GM12878 (cell line): Measurements from ENCODE around the gene CA9. TPM values are rescaled to one million over a fixed set of nuclear protein-coding genes. Genes with fewer than 3 reads are reported as not detected.

ENCODE experiments used
- ATAC-seq: fragments of 200-7000 bp; cut with Tn5 transposase; 3 replicates; pipeline ENCODE4 v1.9.1; 2020; ENCODE audit warnings: mild to moderate bottlenecking, moderate library complexity
- BruUV-seq: library from RNA; stranded (reverse); fragments of 400-500 nt; replicated peaks from 2 replicates; lab custom pipeline; 2021; lab: Mats Ljungman, UMichigan
- CTCF ChIA-PET: fragments of 300-600 bp; sonication (Branson Sonifier 250); formaldehyde crosslinking; extraction: SDS; loops from one replicate; lab custom pipeline; 2021; ENCODE audit warnings: inconsistent platforms; lab: Yijun Ruan, JAX
- POLR2A ChIA-PET: fragments of 350-600 bp; formaldehyde crosslinking; extraction: SDS; loops from one replicate; lab custom pipeline; 2021; ENCODE audit warnings: inconsistent platforms; lab: Charles Lee
- RAD21 ChIA-PET: fragments of 300-600 bp; sonication (Branson Sonifier 250); formaldehyde crosslinking; loops from one replicate; lab custom pipeline; 2023; ENCODE audit warnings: antibody characterized with exemption; ENCODE audit not compliant: unreplicated experiment; lab: Charles Lee
- SMC1A ChIA-PET: fragments of 300-600 bp; sonication (Branson Sonifier 250); formaldehyde crosslinking; loops from one replicate; lab custom pipeline; 2023; ENCODE audit not compliant: unreplicated experiment, uncharacterized antibody; lab: Charles Lee
- DNase-seq: peaks from one replicate; pipeline ENCODE4 v3.0.0-alpha.2; 2011; ENCODE audit warnings: low read depth, low spot score
- FAIRE-seq: peaks from 3 replicates; lab custom pipeline; 2011; peaks lifted over from hg19 to GRCh38; lab: Jason Lieb, UNC
- H2AFZ ChIP-seq: 2 replicates; pipeline ENCODE4 v1.6.0; 2011; ENCODE audit warnings: low read depth, low read length, control low read depth; ENCODE audit not compliant: control insufficient read depth
- H3K27ac ChIP-seq: 2 replicates; pipeline ENCODE4 v1.5.1; 2011; ENCODE audit warnings: control low read depth; ENCODE audit not compliant: control insufficient read depth, insufficient read depth
- H3K27me3 ChIP-seq, 2 experiments: replicated peaks in 1 of 2; 2 replicates each; pipeline versions ENCODE4 v1.6.0 to v1.6.1; 2011; ENCODE audit warnings: low read length in 1 of 2; ENCODE audit not compliant: control insufficient read depth in 2 of 2, insufficient read depth in 2 of 2
- H3K36me3 ChIP-seq, 2 experiments: 2 replicates each; pipeline ENCODE4 v1.5.1; 2011; ENCODE audit warnings: low read length in 1 of 2; ENCODE audit not compliant: control insufficient read depth in 2 of 2, insufficient read depth in 2 of 2
- H3K4me1 ChIP-seq: 2 replicates; pipeline ENCODE4 v1.6.1; 2011; ENCODE audit warnings: mild to moderate bottlenecking, low read length, moderate library complexity, mixed read lengths; ENCODE audit not compliant: control insufficient read depth, insufficient read depth
- H3K4me2 ChIP-seq: 2 replicates; pipeline ENCODE4 v1.6.0; 2011; ENCODE audit warnings: control low read depth; ENCODE audit not compliant: control insufficient read depth, insufficient read depth
- H3K4me3 ChIP-seq: fragments of 200-600 bp; sonication (generic); 2 replicates; pipeline ENCODE4 v1.5.1; 2016
- H3K79me2 ChIP-seq: 2 replicates; pipeline ENCODE4 v1.6.0; 2011; ENCODE audit warnings: low read length; ENCODE audit not compliant: control insufficient read depth, insufficient read depth
- H3K9ac ChIP-seq: 2 replicates; pipeline ENCODE4 v1.8.0; 2011; ENCODE audit warnings: low read length, control low read depth, mixed read lengths; ENCODE audit not compliant: control insufficient read depth, insufficient read depth
- H3K9me3 ChIP-seq: replicated peaks from 3 replicates; pipeline ENCODE4 v1.5.1; 2011; ENCODE audit warnings: mild to moderate bottlenecking, low read length; ENCODE audit not compliant: control insufficient read depth, insufficient read depth
- H4K20me1 ChIP-seq: 2 replicates; pipeline ENCODE4 v1.6.0; 2011; ENCODE audit not compliant: control insufficient read depth, insufficient read depth
- CBFB ChIP-seq: IDR thresholded peaks from 2 replicates; pipeline ENCODE4 v1.6.1; 2016; ENCODE audit warnings: antibody characterized with exemption, low read depth
- CHD2 ChIP-seq: IDR thresholded peaks from 2 replicates; pipeline ENCODE4 v1.6.1; 2011; ENCODE audit warnings: low read depth, low read length, improper control_type of control experiment, borderline replicate concordance
- E2F8 ChIP-seq: fragments of 450-650 bp; IDR thresholded peaks from 2 replicates; pipeline ENCODE4 v1.6.1; 2018; ENCODE audit warnings: mild to moderate bottlenecking, low read depth, moderate library complexity; ENCODE audit not compliant: partially characterized antibody
- IKZF1 ChIP-seq: fragments of 450-650 bp; conservative IDR thresholded peaks from 2 replicates; pipeline ENCODE4 v1.6.1; 2017; ENCODE audit warnings: antibody characterized with exemption, mild to moderate bottlenecking
- POU2F2 ChIP-seq: IDR thresholded peaks from 3 replicates; pipeline ENCODE4 v1.6.1; 2011; ENCODE audit warnings: low read depth, mild to moderate bottlenecking, low read length, borderline replicate concordance
- RCOR1 ChIP-seq: conservative IDR thresholded peaks from 2 replicates; pipeline ENCODE4 v1.6.1; 2012; ENCODE audit warnings: low read depth, low read length, improper control_type of control experiment
- SP1 ChIP-seq: IDR thresholded peaks from one replicate; pipeline ENCODE4 v1.6.1; 2011; ENCODE audit warnings: low read depth, low read length
- SRF ChIP-seq, 2 experiments: IDR thresholded peaks; 2 replicates each; pipeline ENCODE4 v1.6.1; 2011; ENCODE audit warnings: low read depth in 2 of 2, low read length in 2 of 2, mild to moderate bottlenecking in 1 of 2, moderate library complexity in 1 of 2
- STAT3 ChIP-seq: IDR thresholded peaks from 2 replicates; pipeline ENCODE4 v1.6.1; 2011; ENCODE audit warnings: low read depth, low read length, improper control_type of control experiment
- YBX1 ChIP-seq: fragments of 450-650 bp; IDR thresholded peaks from 2 replicates; pipeline ENCODE4 v1.6.1; 2016; ENCODE audit warnings: antibody characterized with exemption
- WGBS: methylation state at CpG from one replicate; pipeline ENCODE4 v1.1.6; 2016; ENCODE audit warnings: low lambda C conversion rate; ENCODE audit not compliant: insufficient replicate concordance, insufficient coverage; ENCODE audit errors: missing lambda C conversion rate; 5-methylcytosine and 5-hydroxymethylcytosine counted together
- in situ Hi-C: fragments of 300-500 bp; cut with MboI; formaldehyde crosslinking; loops from 9 replicates; pipeline ENCODE4 v1.14.3; 2018; ENCODE audit warnings: mixed read lengths
- intact Hi-C: fragments of 100-400 bp; cut with micrococcal nuclease; formaldehyde crosslinking; loops from one replicate; pipeline ENCODE4 v1.14.2; 2022; ENCODE audit not compliant: unreplicated experiment
- polyA plus RNA-seq, 11 experiments: library from polyadenylated mRNA; depleted of rRNA in 4 of 11; unstranded in 6 of 11; stranded (reverse) in 5 of 11; fragments of >200 nt; fragmentation: Nextera tagmentation in 4 of 11; fragmentation: Illumina TruSeq in 1 of 11; extraction: Ambion mirVana in 4 of 11; extraction: Trizol in 1 of 11; gene quantifications; 1 replicate in 1 of 11; 2 replicates in 10 of 11; pipeline versions ENCODE4 v1.2.1 to v1.2.3, GENCODE V29; 2011 to 2016; ENCODE audit warnings: inconsistent platforms in 2 of 11, missing spikeins in 2 of 11, low read depth in 1 of 11
- total RNA-seq, 4 experiments: library from RNA; depleted of rRNA in 3 of 4; stranded (reverse); fragments of >200 nt in 3 of 4; fragmentation: Illumina TruSeq in 1 of 4; extraction: Trizol in 1 of 4; gene quantifications; 2 replicates each; pipeline versions ENCODE4 v1.2.1 to v1.2.3, GENCODE V29; 2013 to 2021
- TF ChIP-seq, protein P1 (sequence below): IDR thresholded peaks from 2 replicates; pipeline ENCODE4 v1.6.1; 2011; ENCODE audit warnings: low read depth, low read length, improper control_type of control experiment, borderline replicate concordance
- TF ChIP-seq, protein P2 (sequence below): fragments of 450-650 bp; formaldehyde crosslinking; IDR thresholded peaks from 2 replicates; pipeline ENCODE4 v1.4.0; 2020; ENCODE audit warnings: mild to moderate bottlenecking, moderate library complexity

The CA9 gene
- total and polyA plus RNA-seq, 10 of the 15 experiments (the other 5 are each of a cell fraction or from before 2014, with no cell fraction given), result 0.53 to 6.6 (median 1.2) TPM

DNA sequence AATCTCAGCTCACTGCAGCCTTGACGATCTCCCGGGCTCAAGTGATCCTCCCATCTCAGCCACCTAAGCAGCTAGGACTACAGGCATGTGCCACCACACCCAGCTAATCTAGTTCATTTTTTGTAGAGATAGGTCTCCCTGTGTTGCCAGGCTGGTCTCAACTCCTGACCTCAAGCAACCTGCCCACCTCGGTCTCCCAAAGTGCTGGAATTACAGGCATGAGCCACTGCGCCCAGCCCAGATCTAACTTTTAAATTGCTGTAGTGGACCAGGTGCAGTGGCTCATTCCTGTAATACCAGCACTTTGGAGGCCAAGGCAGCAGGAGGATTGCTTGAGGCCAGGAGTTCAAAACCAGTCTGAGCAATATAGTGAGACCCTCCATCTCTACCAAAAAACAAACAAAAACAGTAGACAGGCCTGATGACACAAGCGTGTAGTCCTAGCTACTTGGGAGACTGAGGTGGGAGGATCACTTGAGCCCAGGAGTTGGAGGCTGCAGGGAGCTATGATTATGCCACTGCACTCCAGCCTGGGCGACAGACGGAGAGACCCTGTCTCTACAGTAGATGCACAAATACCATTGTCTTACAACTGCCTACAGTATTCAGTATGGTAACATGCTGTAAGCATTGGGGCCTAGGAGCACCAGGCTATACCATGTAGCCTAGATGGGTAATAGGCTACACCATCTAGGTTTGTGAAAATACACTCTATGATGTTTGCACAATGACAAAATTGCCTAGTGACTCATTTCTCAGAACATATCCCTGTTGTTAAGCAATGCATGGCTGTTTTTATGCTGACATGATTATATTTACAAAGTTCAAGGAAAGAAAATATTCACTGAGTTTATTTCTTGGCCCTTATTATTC, 21.5 kb upstream of the CA9 start (continued):
- TF ChIP-seq E2F8, result no peak
- TF ChIP-seq, protein P1, sequence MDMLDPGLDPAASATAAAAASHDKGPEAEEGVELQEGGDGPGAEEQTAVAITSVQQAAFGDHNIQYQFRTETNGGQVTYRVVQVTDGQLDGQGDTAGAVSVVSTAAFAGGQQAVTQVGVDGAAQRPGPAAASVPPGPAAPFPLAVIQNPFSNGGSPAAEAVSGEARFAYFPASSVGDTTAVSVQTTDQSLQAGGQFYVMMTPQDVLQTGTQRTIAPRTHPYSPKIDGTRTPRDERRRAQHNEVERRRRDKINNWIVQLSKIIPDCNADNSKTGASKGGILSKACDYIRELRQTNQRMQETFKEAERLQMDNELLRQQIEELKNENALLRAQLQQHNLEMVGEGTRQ, result no peak

DNA sequence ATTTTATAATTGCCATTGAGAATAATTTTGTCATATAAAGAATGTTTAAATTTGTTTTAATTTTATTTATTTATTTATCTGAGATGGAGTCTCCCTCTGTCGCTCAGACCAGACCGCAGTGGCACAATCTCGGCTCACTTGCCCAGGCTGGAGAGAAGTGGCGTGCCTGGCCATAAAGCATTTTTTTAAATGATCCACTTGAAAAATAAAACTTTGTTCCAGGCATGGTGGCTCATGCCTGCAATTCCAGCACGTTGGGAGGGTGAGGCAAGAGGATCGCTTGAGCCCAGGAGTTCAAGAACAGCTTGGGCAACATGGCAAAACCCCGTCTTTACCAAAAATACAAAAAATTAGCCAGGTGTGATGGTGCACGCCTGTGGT, 20.9 kb upstream of the CA9 start:
- Histone ChIP-seq H3K9me3 (no peaks in the 10 kb centered on the region), H3K4me3 (no peak overlapping the region), H2AFZ (no peak overlapping the region), H3K9ac (no peak overlapping the region), H3K36me3 (no peaks in the 10 kb centered on the region), H3K4me1 (peaks cover 30% of the 10 kb centered on the region), H4K20me1 (no peaks in the 10 kb centered on the region), H3K27ac (no peak overlapping the region), H3K4me2 (no peak overlapping the region), H3K27me3 (no peaks in the 10 kb centered on the region), H3K79me2 (peaks cover 18% of the 10 kb centered on the region)
- no TSS peak for BruUV-seq
- in situ Hi-C loops (no loop called here), intact Hi-C loops (loop anchor here (10.0 kb wide), 1 partner anchor 172 kb away; the partner anchor contains the start of genes FAM221B and TMEM8B)
- no peak for DNase-seq
- ChIA-PET RAD21 (interaction anchor here (0.7 to 9.6 kb wide), 2 partner anchors 33 to 76 kb away, joined by 3 to 133 read pairs; partner anchors contain the start of genes CREB3 and TLN1), CTCF (interaction anchor here (1.6 to 8.8 kb wide), 4 partner anchors 11 to 77 kb away, joined by 3 to 139 read pairs (median 66); partner anchors contain the start of genes ARHGEF39, CREB3 and TLN1), POLR2A (interaction anchor here (8.1 to 11.1 kb wide), 2 partner anchors 8 to 77 kb away, joined by 127 to 163 read pairs; partner anchors contain the start of genes ARHGEF39, CCDC107, CREB3 and RMRP), SMC1A (interaction anchor here (1.4 kb wide), 1 partner anchor 11 kb away, joined by 3 read pairs; no protein-coding TSS in a partner anchor)
- FAIRE-seq, result no peak
- no peak for ATAC-seq
- 86% methylated on average over 8 of the region's 8 CpGs for WGBS
- TF ChIP-seq CHD2, result no peak
- no peak for TF ChIP-seq SP1
- TF ChIP-seq CBFB, result no peak
- TF ChIP-seq STAT3, result no peak
- TF ChIP-seq, protein P2, sequence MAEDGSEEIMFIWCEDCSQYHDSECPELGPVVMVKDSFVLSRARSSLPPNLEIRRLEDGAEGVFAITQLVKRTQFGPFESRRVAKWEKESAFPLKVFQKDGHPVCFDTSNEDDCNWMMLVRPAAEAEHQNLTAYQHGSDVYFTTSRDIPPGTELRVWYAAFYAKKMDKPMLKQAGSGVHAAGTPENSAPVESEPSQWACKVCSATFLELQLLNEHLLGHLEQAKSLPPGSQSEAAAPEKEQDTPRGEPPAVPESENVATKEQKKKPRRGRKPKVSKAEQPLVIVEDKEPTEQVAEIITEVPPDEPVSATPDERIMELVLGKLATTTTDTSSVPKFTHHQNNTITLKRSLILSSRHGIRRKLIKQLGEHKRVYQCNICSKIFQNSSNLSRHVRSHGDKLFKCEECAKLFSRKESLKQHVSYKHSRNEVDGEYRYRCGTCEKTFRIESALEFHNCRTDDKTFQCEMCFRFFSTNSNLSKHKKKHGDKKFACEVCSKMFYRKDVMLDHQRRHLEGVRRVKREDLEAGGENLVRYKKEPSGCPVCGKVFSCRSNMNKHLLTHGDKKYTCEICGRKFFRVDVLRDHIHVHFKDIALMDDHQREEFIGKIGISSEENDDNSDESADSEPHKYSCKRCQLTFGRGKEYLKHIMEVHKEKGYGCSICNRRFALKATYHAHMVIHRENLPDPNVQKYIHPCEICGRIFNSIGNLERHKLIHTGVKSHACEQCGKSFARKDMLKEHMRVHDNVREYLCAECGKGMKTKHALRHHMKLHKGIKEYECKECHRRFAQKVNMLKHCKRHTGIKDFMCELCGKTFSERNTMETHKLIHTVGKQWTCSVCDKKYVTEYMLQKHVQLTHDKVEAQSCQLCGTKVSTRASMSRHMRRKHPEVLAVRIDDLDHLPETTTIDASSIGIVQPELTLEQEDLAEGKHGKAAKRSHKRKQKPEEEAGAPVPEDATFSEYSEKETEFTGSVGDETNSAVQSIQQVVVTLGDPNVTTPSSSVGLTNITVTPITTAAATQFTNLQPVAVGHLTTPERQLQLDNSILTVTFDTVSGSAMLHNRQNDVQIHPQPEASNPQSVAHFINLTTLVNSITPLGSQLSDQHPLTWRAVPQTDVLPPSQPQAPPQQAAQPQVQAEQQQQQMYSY (CRISPR knock-in tag), result no peak
- TF ChIP-seq POU2F2, result no peak
- no peak for TF ChIP-seq IKZF1
- no peak for TF ChIP-seq SRF (IDR thresholded peaks at IDR 0.05; ENCODE audit: low read depth in 2 of 2, low read length in 2 of 2)
- TF ChIP-seq YBX1, result no peak
- TF ChIP-seq RCOR1, result no peak
